Left renal cortex interstitium (tissue), 4 donors: ENCODE results near the gene ATP2A3. TPM values are rescaled to one million over a fixed set of nuclear protein-coding genes. Genes with fewer than 3 reads are reported as not detected.

Experiments used
- DNase-seq, 4 donors: peaks; one replicate each; pipeline ENCODE4 v3.0.0-alpha.2; 2013; ENCODE audit warnings: low read depth in 4 of 4, low spot score in 2 of 4, missing footprints in 1 of 4
- polyA plus RNA-seq, 4 donors: library from polyadenylated mRNA; unstranded; fragments of 120-200 nt; gene quantifications; one replicate each; pipeline ENCODE4 v1.2.1, GENCODE V29; 2013; ENCODE audit not compliant: insufficient read length in 4 of 4

Gene ATP2A3
- polyA plus RNA-seq, 4 donors, result 3.9 to 5.9 (median 4.6) TPM

GRCh38 chr17:3935825-3936355 is 28.3 kb downstream of the ATP2A3 start:
- DNase-seq, result no peak

GRCh38 chr17:3935140-3935542 is 29.1 kb downstream of the ATP2A3 start:
- peak in 1 of 4 donors; percentile 73 for DNase-seq

- DNase-seq, result no peak
Measured at GRCh38 chr17:3929764-3930163, 34.5 kb downstream of the ATP2A3 start.

GRCh38 chr17:3929181-3929580 is 35.1 kb downstream of the ATP2A3 start:
- DNase-seq, result no peak

GRCh38 chr17:3928406-3928805 is 35.8 kb downstream of the ATP2A3 start:
- no peak for DNase-seq

- DNase-seq, result no peak
Measured at GRCh38 chr17:3927628-3928340, 36.5 kb downstream of the ATP2A3 start.

GRCh38 chr17:3926860-3927627 is 37.2 kb downstream of the ATP2A3 start:
- DNase-seq, result no peak

- DNase-seq, result no peak
Measured at GRCh38 chr17:3925684-3926485, 38.4 kb downstream of the ATP2A3 start.

GRCh38 chr17:3924512-3925350 is 39.5 kb downstream of the ATP2A3 start:
- DNase-seq, result no peak

- no peak for DNase-seq
Measured at GRCh38 chr17:3923466-3924190, 40.6 kb downstream of the ATP2A3 start.

GRCh38 chr17:3922765-3923164 is 41.5 kb downstream of the ATP2A3 start:
- no peak for DNase-seq

GRCh38 chr17:3921502-3922319 is 42.5 kb downstream of the ATP2A3 start:
- DNase-seq, result no peak

GRCh38 chr17:3921006-3921405 is 43.2 kb downstream of the ATP2A3 start:
- no peak for DNase-seq

- DNase-seq, result no peak
Measured at GRCh38 chr17:3919123-3919624, 45.1 kb downstream of the ATP2A3 start.

- no peak for DNase-seq
Measured at GRCh38 chr17:3918372-3919122, 45.7 kb downstream of the ATP2A3 start.

- no peak for DNase-seq
Measured at GRCh38 chr17:3917391-3917931, 46.8 kb downstream of the ATP2A3 start.

- DNase-seq, result no peak
Measured at GRCh38 chr17:3916825-3917224, 47.4 kb downstream of the ATP2A3 start.
